ENCODE measurements around the gene MIGA2. TPM values are rescaled to one million over a fixed set of nuclear protein-coding genes. Genes with fewer than 3 reads are reported as not detected.
"Not testable (repeated sequence)": the region's sequence is repeated elsewhere in the genome, so short reads cannot be mapped to it uniquely, and the experiment has no call there.

Gene MIGA2
- total and polyA plus RNA-seq, 5 donors from 2014 or later, result 6.3 to 48.5 (median 7.8) TPM

DNA sequence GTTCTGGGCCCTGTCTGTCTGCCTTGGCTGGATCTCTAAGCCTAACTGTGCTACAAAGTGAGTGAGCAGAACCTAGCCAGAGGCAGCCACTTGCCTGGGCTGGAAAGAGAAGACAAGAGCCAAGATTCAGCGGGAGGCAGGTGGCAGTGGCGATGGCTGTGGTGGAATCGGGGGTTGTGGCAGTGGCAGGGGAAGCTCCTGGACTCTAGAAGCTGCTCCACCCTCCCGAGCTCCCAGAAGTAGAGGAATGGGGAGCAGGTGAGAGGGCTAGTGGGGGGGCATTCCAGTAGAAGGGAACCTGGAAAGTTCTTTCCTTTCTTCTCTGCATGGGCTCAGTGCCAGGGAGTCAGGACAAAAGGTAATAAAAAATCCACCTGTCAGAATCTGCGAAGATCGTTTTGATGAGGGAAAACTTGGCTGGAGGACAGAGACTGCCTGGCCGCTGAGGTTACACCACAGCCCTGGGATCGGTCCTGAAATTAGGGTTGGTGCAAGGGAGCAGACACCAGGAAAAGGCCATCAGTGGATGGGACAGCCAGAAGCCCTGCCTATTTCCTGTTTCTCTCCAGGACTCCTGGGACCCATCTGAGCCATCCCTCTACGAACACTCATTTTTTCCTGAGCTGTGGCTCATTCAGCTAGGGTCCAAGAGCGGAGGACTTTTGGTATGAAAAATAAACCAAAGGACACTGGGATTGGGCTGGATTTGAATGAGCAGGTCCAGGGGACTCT lies 72.5 kb downstream of the MIGA2 start:
- Mint-ChIP-seq H3K36me3 (no peaks in the 10 kb centered on the region), H3K4me3 (peak overlapping the region; percentile 75 to 80 (median 77)), H3K27ac (peak overlapping the region in 2 of 3 donors; percentile 41 to 46), H3K9me3 (no peaks in the 10 kb centered on the region), H3K4me1 (peaks cover 0 to 39% (median 13%) of the 10 kb centered on the region in 4 donors), H3K27me3 (no peaks in the 10 kb centered on the region)
- Histone ChIP-seq H3K27ac (ENCODE audit: insufficient read depth, low read length, poor library complexity, severe bottlenecking) (no peak overlapping the region), H3K4me1 (ENCODE audit: control insufficient read depth, insufficient read depth, low read length, poor library complexity, severe bottlenecking) (peaks cover 21% of the 10 kb centered on the region), H3K9me3 (ENCODE audit: control insufficient read depth in 2 of 2, low read length in 2 of 2) (no peaks in the 10 kb centered on the region), H3K4me3 (ENCODE audit: low read depth, low read length) (no peak overlapping the region), H3K36me3 (ENCODE audit: control insufficient read depth, insufficient read depth, low read length) (no peaks in the 10 kb centered on the region), H3K27me3 (ENCODE audit: control insufficient read depth, insufficient read depth, low read length) (no peaks in the 10 kb centered on the region)
- ATAC-seq (ENCODE audit: low read depth in 2 of 2) (no peak), DNase-seq (no peak)

DNA sequence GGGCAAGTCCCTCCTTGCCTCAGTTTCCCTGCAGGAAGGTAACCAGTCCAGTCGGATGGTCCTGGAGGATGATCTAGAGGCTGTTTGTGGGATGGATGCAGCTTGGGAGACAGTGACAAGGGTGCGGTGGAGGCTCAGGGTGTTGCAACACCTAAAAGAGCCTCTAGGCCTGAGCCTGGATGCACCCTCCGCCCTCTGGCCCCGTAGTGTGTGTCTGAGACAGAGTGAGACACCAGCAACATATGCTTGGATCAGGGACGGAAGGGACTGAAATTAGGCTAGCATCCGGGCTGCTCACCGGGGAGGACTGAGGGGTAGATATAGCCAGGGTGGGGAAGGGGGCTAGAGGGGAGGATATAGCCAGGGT lies 73.1 kb downstream of the MIGA2 start:
- Mint-ChIP-seq H3K4me1 (peaks cover 3 to 44% (median 16%) of the 10 kb centered on the region in 4 donors), H3K27me3 (no peaks in the 10 kb centered on the region), H3K27ac (peak overlapping the region in 2 of 3 donors; percentile 41 to 83), H3K4me3 (peak overlapping the region; percentile 75 to 80 (median 77)), H3K9me3 (no peaks in the 10 kb centered on the region), H3K36me3 (no peaks in the 10 kb centered on the region)
- ATAC-seq (ENCODE audit: low read depth in 2 of 2) (no peak), DNase-seq (peak in 1 of 3 donors; percentile 35)
- H3K4me1 ChIP-seq (ENCODE audit: control insufficient read depth, insufficient read depth, low read length, poor library complexity, severe bottlenecking), result peaks cover 21% of the 10 kb centered on the region
- no peak overlapping the region for H3K27ac ChIP-seq (ENCODE audit: insufficient read depth, low read length, poor library complexity, severe bottlenecking)
- no peaks in the 10 kb centered on the region for H3K36me3 ChIP-seq (ENCODE audit: control insufficient read depth, insufficient read depth, low read length)
- no peaks in the 10 kb centered on the region for H3K27me3 ChIP-seq (ENCODE audit: control insufficient read depth, insufficient read depth, low read length)
- H3K4me3 ChIP-seq (ENCODE audit: low read depth, low read length), result no peak overlapping the region
- no peaks in the 10 kb centered on the region for H3K9me3 ChIP-seq (ENCODE audit: control insufficient read depth in 2 of 2, low read length in 2 of 2)

DNA sequence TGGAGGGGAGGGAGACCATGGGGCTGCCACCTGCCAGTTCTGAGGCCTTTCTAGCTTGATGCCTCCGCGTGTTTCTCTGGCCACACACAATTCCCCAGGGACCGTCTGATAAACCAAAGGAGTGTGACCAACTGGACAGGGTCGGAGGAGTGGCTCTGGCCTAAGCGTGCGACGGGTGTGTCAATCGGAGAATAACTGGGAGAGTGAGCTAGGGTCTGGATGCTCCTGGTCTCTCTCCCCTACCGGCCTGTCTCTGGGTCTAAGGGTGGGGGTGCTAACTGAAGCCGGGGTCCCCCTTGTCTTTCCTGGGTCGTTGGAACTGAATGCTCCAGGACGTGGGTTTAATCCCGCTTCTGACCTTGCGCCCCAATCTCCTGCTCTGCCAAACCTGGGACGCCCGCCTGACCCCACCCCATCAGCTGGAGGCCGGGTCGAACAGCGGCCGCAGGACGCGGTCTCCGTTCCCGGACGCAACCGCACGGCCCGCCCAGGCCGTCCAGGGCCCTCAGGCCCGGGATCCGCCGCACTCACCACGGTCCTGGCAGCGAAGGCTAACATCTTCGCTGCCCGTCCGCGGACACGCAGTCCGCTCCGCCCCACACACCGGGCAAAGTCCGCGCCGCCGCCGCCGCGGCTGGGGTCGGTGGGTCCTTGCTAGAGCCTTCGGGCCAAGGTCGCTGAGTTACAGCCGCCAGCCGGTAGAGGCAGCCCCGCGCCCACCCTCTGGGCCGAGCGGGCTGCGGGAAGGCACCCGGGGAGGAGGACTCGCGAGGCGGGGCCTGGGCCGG lies 73.7 kb downstream of the MIGA2 start:
- Mint-ChIP-seq H3K4me1 (peaks cover 6 to 51% (median 22%) of the 10 kb centered on the region in 4 donors), H3K9me3 (no peaks in the 10 kb centered on the region), H3K4me3 (peak overlapping the region in 3 of 4 donors; percentile 63 to 99 (median 94)), H3K27ac (peak overlapping the region in 2 of 3 donors; percentile 83 to 93), H3K36me3 (no peaks in the 10 kb centered on the region), H3K27me3 (no peaks in the 10 kb centered on the region)
- H3K4me1 ChIP-seq (ENCODE audit: control insufficient read depth, insufficient read depth, low read length, poor library complexity, severe bottlenecking), result peaks cover 24% of the 10 kb centered on the region
- peak in 1 of 3 donors; percentile 7 for DNase-seq
- ATAC-seq (ENCODE audit: low read depth in 2 of 2), result no peak
- H3K36me3 ChIP-seq (ENCODE audit: control insufficient read depth, insufficient read depth, low read length), result no peaks in the 10 kb centered on the region
- H3K27ac ChIP-seq (ENCODE audit: insufficient read depth, low read length, poor library complexity, severe bottlenecking), result peak overlapping the region; percentile 88
- no peaks in the 10 kb centered on the region for H3K9me3 ChIP-seq (ENCODE audit: control insufficient read depth in 2 of 2, low read length in 2 of 2)
- H3K27me3 ChIP-seq (ENCODE audit: control insufficient read depth, insufficient read depth, low read length), result no peaks in the 10 kb centered on the region
- H3K4me3 ChIP-seq (ENCODE audit: low read depth, low read length), result peak overlapping the region; percentile 32

DNA sequence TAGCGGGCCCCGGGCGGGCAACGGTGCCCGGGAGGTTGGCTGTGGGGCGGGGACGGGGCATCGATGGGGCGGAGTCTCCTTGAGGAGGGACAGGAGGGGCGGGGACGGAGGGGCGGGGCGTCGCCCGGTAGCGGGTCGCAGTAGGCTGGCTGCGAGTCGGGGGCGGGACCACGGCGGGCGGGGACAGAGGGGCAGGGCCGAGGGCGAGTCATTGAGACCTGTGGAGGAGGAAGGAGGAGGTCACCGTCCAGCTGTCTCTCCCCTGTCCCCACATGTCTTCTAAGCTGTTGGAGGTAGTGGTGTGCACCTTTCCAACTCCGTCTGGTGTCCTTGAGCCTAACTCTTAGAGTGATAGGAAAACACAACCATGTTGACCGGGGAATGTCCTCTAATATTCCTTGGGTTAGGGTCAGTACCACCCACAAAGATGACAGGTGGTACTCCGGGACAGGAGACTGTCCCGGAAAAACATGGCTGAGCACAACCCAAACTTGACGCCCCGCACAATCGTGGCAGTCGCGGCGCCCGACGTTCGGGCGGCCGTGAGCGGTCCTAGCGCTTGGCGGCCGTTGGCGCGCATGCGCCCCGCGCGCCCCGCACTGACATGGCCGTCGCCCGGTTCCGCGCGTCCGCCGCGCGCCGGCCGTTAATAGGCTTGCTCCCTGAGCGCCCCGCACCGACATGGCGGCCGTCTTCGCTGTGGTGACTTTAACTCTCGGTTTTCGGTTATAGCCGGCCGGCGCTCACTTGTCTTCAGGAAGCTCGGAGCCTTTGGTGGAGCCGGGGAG lies 74.5 kb downstream of the MIGA2 start, which contains the start of the genes CRAT and PTPA:
Gene CRAT, minus strand, starts transcription at position 54 of the 788 bp plus-strand sequence. CDS start 284 bp downstream, outside the sequence.
Gene PTPA, plus strand, starts transcription at position 676 of the 788 bp plus-strand sequence. CDS start 186 bp downstream, outside the sequence.
- Histone ChIP-seq H3K27me3 (ENCODE audit: control insufficient read depth, insufficient read depth, low read length) (no peaks in the 10 kb centered on the region), H3K4me1 (ENCODE audit: control insufficient read depth, insufficient read depth, low read length, poor library complexity, severe bottlenecking) (peaks cover 24% of the 10 kb centered on the region), H3K9me3 (ENCODE audit: control insufficient read depth in 2 of 2, low read length in 2 of 2) (no peaks in the 10 kb centered on the region), H3K36me3 (ENCODE audit: control insufficient read depth, insufficient read depth, low read length) (no peaks in the 10 kb centered on the region), H3K4me3 (ENCODE audit: low read depth, low read length) (peak within 1 kb of the TSS; percentile 95), H3K27ac (ENCODE audit: insufficient read depth, low read length, poor library complexity, severe bottlenecking) (peak within 1 kb of the TSS; percentile 88)
- H3K27ac Mint-ChIP-seq, result peak within 1 kb of the TSS; percentile 93 to 97 (median 95)
- H3K4me3 Mint-ChIP-seq, result peak within 1 kb of the TSS; percentile 94 to 100 (median 98)
- H3K4me1 Mint-ChIP-seq, result peaks cover 8 to 53% (median 23%) of the 10 kb centered on the region in 4 donors
- DNase-seq (peak; percentile 90 to 95 (median 94)), ATAC-seq (ENCODE audit: low read depth in 2 of 2) (peak; percentile 85 to 86)
- no peaks in the 10 kb centered on the region for H3K36me3 Mint-ChIP-seq
- H3K9me3 Mint-ChIP-seq, result no peaks in the 10 kb centered on the region
- no peaks in the 10 kb centered on the region for H3K27me3 Mint-ChIP-seq

DNA sequence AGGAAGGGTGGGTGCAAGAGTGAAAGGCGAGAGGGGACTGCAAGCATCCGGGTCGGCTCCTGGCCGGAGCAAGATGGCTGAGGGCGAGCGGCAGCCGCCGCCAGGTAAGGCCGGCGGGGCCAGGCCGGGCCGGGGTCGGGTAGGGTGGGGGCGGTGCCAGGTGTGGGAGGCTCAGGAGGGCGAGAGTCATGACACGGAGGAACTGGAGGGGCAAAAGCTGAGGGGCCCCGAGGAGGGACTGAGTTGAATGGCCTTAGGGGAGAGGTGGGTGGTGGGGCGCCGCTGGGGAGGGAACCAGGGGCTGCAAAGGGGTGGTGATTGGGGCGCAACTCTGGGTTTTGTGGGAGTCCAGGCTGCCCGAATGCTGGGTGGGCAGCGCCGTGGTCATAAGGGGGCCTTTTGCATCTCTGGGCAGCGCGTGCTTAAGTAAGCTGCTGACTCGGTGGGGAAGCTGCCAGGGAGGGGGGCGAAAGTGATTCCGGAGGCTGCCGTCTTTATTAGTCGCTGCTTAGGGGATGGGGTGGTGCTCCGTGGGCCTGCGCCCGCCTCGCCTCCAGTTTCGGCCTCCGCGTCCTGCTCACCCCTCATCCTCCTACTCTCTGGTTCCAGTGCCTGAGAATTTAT lies 75.2 kb downstream of the MIGA2 start:
- Histone ChIP-seq H3K4me1 (ENCODE audit: control insufficient read depth, insufficient read depth, low read length, poor library complexity, severe bottlenecking) (peaks cover 24% of the 10 kb centered on the region), H3K9me3 (ENCODE audit: control insufficient read depth in 2 of 2, low read length in 2 of 2) (no peaks in the 10 kb centered on the region), H3K27ac (ENCODE audit: insufficient read depth, low read length, poor library complexity, severe bottlenecking) (peak overlapping the region; percentile 88), H3K27me3 (ENCODE audit: control insufficient read depth, insufficient read depth, low read length) (no peaks in the 10 kb centered on the region), H3K4me3 (ENCODE audit: low read depth, low read length) (peak overlapping the region; percentile 77), H3K36me3 (ENCODE audit: control insufficient read depth, insufficient read depth, low read length) (no peaks in the 10 kb centered on the region)
- ATAC-seq (ENCODE audit: low read depth in 2 of 2), result no peak
- Mint-ChIP-seq H3K27me3 (no peaks in the 10 kb centered on the region), H3K27ac (peak overlapping the region; percentile 93 to 97 (median 95)), H3K4me1 (peaks cover 8 to 53% (median 23%) of the 10 kb centered on the region in 4 donors), H3K36me3 (no peaks in the 10 kb centered on the region), H3K4me3 (peak overlapping the region; percentile 94 to 100 (median 98)), H3K9me3 (no peaks in the 10 kb centered on the region)
- DNase-seq, result peak in 1 of 3 donors; percentile 62

DNA sequence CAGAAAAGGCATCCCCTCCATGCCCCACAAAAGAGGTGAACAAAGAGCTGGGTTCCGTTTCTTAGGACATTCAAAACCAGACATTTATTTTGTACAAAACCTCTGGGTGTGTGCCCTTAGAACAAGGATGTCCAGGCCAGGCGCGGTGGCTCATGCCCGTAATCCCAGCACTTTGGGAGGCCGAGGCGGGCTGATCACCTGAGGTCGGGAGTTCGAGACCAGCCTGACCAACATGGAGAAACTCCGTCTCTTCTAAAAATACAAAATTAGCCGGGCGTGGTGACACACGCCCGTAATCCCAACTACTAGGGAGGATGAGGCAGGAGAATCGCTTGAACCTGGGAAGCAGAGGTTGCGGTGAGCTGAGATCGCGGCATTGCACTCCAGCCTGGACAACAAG lies 76.1 kb downstream of the MIGA2 start:
- peak overlapping the region; percentile 77 for H3K4me3 ChIP-seq (ENCODE audit: low read depth, low read length)
- not testable (repeated sequence) for ATAC-seq (ENCODE audit: low read depth in 2 of 2); H3K27ac Mint-ChIP-seq; H3K27ac ChIP-seq (ENCODE audit: insufficient read depth, low read length, poor library complexity, severe bottlenecking); DNase-seq; H3K9me3 ChIP-seq (ENCODE audit: control insufficient read depth in 2 of 2, low read length in 2 of 2); H3K27me3 ChIP-seq (ENCODE audit: control insufficient read depth, insufficient read depth, low read length); H3K27me3 Mint-ChIP-seq; H3K36me3 ChIP-seq (ENCODE audit: control insufficient read depth, insufficient read depth, low read length); H3K36me3 Mint-ChIP-seq; H3K9me3 Mint-ChIP-seq
- Mint-ChIP-seq H3K4me3 (peak overlapping the region; percentile 94 to 100 (median 98)), H3K4me1 (peaks cover 8 to 53% (median 23%) of the 10 kb centered on the region in 4 donors)
- H3K4me1 ChIP-seq (ENCODE audit: control insufficient read depth, insufficient read depth, low read length, poor library complexity, severe bottlenecking), result peaks cover 24% of the 10 kb centered on the region

Measured in CD4-positive, CD25-positive, alpha-beta regulatory T cell (primary cell).